Measurements from ENCODE around the gene RASA3. TPM values are rescaled to one million over a fixed set of nuclear protein-coding genes. Genes with fewer than 3 reads are reported as not detected.

RASA3 gene
- total RNA-seq, 4 donors from 2014 or later: 29.5 to 38.1 (median 34.6) TPM

- intact Hi-C loops (cut with DNase I): no loop called here
Observed at GRCh38 chr13:114155320-114155719, 22.9 kb upstream of the RASA3 start.

GRCh38 chr13:114154476-114154875, 22.1 kb upstream of the RASA3 start:
- WGBS: 93% methylated on average over 3 of the region's 9 CpGs
- intact Hi-C loops (cut with DNase I): no loop called here
- Histone ChIP-seq H3K4me1 (peaks cover 0 to 4% (median 0%) of the 10 kb centered on the region in 4 donors), H3K36me3 (no peaks in the 10 kb centered on the region), H3K9me3 (no peaks in the 10 kb centered on the region), H3K27ac (replicated peaks in 1 of 4) (no peak overlapping the region), H3K4me3 (no peak overlapping the region), H3K27me3 (no peaks in the 10 kb centered on the region)
- no peak for TF ChIP-seq POLR2A (IDR thresholded peaks at IDR 0.05; ENCODE audit: low read depth)
- TF ChIP-seq CTCF (IDR thresholded peaks at IDR 0.05): no peak
- TF ChIP-seq EP300 (IDR thresholded peaks at IDR 0.05): no peak
- TF ChIP-seq POLR2AphosphoS5 (IDR thresholded peaks at IDR 0.05): no peak
- DNase-seq (ENCODE audit: extremely low spot score): no peak

More at GRCh38 chr13:114155320-114155719, 22.9 kb upstream of the RASA3 start:
- Histone ChIP-seq H3K36me3 (no peaks in the 10 kb centered on the region), H3K9me3 (no peaks in the 10 kb centered on the region), H3K27me3 (no peaks in the 10 kb centered on the region), H3K4me3 (no peak overlapping the region), H3K4me1 (peaks cover 0 to 4% (median 0%) of the 10 kb centered on the region in 4 donors), H3K27ac (replicated peaks in 1 of 4) (no peak overlapping the region)
- no CpG with 5 or more reads among the region's 3 CpGs for WGBS
- DNase-seq (ENCODE audit: extremely low spot score): no peak
- no peak for TF ChIP-seq POLR2A (IDR thresholded peaks at IDR 0.05; ENCODE audit: low read depth)
- no peak for TF ChIP-seq POLR2AphosphoS5 (IDR thresholded peaks at IDR 0.05)
- TF ChIP-seq EP300 (IDR thresholded peaks at IDR 0.05): no peak
- no peak for TF ChIP-seq CTCF (IDR thresholded peaks at IDR 0.05)

- no peak for TF ChIP-seq EP300 (IDR thresholded peaks at IDR 0.05)
- no peak for TF ChIP-seq POLR2AphosphoS5 (IDR thresholded peaks at IDR 0.05)
- no peak for TF ChIP-seq CTCF (IDR thresholded peaks at IDR 0.05)
- TF ChIP-seq POLR2A (IDR thresholded peaks at IDR 0.05; ENCODE audit: low read depth): no peak
- Histone ChIP-seq H3K27me3 (no peaks in the 10 kb centered on the region), H3K9me3 (no peaks in the 10 kb centered on the region), H3K4me3 (no peak overlapping the region), H3K27ac (replicated peaks in 1 of 4) (no peak overlapping the region), H3K36me3 (no peaks in the 10 kb centered on the region), H3K4me1 (peaks cover 0 to 4% (median 0%) of the 10 kb centered on the region in 4 donors)
- no peak for DNase-seq (ENCODE audit: extremely low spot score)
- 97% methylated on average over 6 of the region's 6 CpGs for WGBS
- intact Hi-C loops (cut with DNase I): no loop called here
Observed at GRCh38 chr13:114153485-114154080, 21.2 kb upstream of the RASA3 start.

- Histone ChIP-seq H3K27ac (replicated peaks in 1 of 4) (no peak overlapping the region), H3K9me3 (no peaks in the 10 kb centered on the region), H3K4me1 (peaks cover 0 to 4% (median 0%) of the 10 kb centered on the region in 4 donors), H3K4me3 (no peak overlapping the region), H3K27me3 (no peaks in the 10 kb centered on the region), H3K36me3 (no peaks in the 10 kb centered on the region)
- intact Hi-C loops (cut with DNase I): no loop called here
- TF ChIP-seq EP300 (IDR thresholded peaks at IDR 0.05): no peak
- TF ChIP-seq POLR2AphosphoS5 (IDR thresholded peaks at IDR 0.05): no peak
- TF ChIP-seq CTCF (IDR thresholded peaks at IDR 0.05): no peak
- TF ChIP-seq POLR2A (IDR thresholded peaks at IDR 0.05; ENCODE audit: low read depth): no peak
- WGBS: 77% methylated on average over 19 of the region's 20 CpGs
- DNase-seq (ENCODE audit: extremely low spot score): no peak
Observed at GRCh38 chr13:114152831-114153371, 20.5 kb upstream of the RASA3 start.

All from esophagus muscularis mucosa (tissue), 4 donors.